Thyroid gland (tissue), 4 donors: Measurements from ENCODE around the gene LAD1. TPM values are rescaled to one million over a fixed set of nuclear protein-coding genes. Genes with fewer than 3 reads are reported as not detected.

Experiments used
- DNase-seq, 2 donors: peaks; one replicate each; pipeline ENCODE4 v3.0.0-alpha.2; 2019
- H3K27ac ChIP-seq, 3 donors: fragments of 200-600 bp; sonication (generic); 1 replicate in 2 of 3; 2 replicates in 1 of 3; pipeline ENCODE4 v1.5.1; 2016 to 2019; ENCODE audit warnings: mild to moderate bottlenecking in 1 of 3, moderate library complexity in 1 of 3
- H3K27me3 ChIP-seq: fragments of 200-600 bp; sonication (generic); one replicate; pipeline ENCODE4 v1.5.1; 2019
- H3K36me3 ChIP-seq, 2 donors: fragments of 200-600 bp; sonication (generic); one replicate each; pipeline ENCODE4 v1.5.1; 2016 to 2019
- H3K4me1 ChIP-seq, 2 donors: fragments of 200-600 bp; sonication (generic); one replicate each; pipeline ENCODE4 v1.5.1; 2017 to 2019
- H3K4me3 ChIP-seq, 3 donors: fragments of 200-600 bp; sonication (generic); replicated peaks in 1 of 3; 1 replicate in 2 of 3; 2 replicates in 1 of 3; pipeline ENCODE4 v1.5.1; 2016; ENCODE audit warnings: mild to moderate bottlenecking in 1 of 3
- H3K9me3 ChIP-seq: fragments of 200-600 bp; sonication (generic); one replicate; pipeline ENCODE4 v1.5.1; 2017
- CTCF ChIP-seq, 6 experiments: fragments of 200-600 bp in 3 of 6; fragments of 450-650 bp in 3 of 6; sonication (generic) in 3 of 6; IDR thresholded peaks; one replicate each; pipeline ENCODE4 v1.5.1; 2016 to 2019; ENCODE audit warnings: antibody characterized with exemption in 6 of 6, mild to moderate bottlenecking in 2 of 6, inconsistent platforms in 1 of 6, moderate library complexity in 1 of 6
- POLR2A ChIP-seq, 2 donors: fragments of 450-650 bp; IDR thresholded peaks; one replicate each; pipeline ENCODE4 v1.6.1; 2017; ENCODE audit warnings: antibody characterized with exemption in 2 of 2, mild to moderate bottlenecking in 2 of 2, moderate library complexity in 1 of 2
- WGBS, 2 donors: methylation state at CpG; one replicate each; pipeline ENCODE4 v1.1.5; 2017; 5-methylcytosine and 5-hydroxymethylcytosine counted together
- intact Hi-C: fragments of 100-400 bp; cut with DNase I; formaldehyde crosslinking; loops from one replicate; pipeline ENCODE4 v1.15.1; 2023
- total RNA-seq, 4 donors: library from RNA; depleted of rRNA; stranded (reverse); fragments of >200 nt; gene quantifications; one replicate each; pipeline ENCODE4 v1.2.3, GENCODE V29; 2016

Gene LAD1
- total RNA-seq, 4 donors from 2014 or later, result 2.9 to 7.4 (median 5.1) TPM

GRCh38 chr1:201356701-201357100 is 42.4 kb downstream of the LAD1 start:
- no peaks in the 10 kb centered on the region for H3K4me1 ChIP-seq
- no peak overlapping the region for H3K27ac ChIP-seq
- H3K27me3 ChIP-seq, result no peaks in the 10 kb centered on the region
- intact Hi-C loops, result no loop called here
- no peak for DNase-seq
- WGBS, 2 donors, result 85 to 89% methylated on average over 11 of the region's 11 CpGs
- no peak overlapping the region for H3K4me3 ChIP-seq
- TF ChIP-seq POLR2A (IDR thresholded peaks at IDR 0.05), result no peak
- no peak for TF ChIP-seq CTCF (IDR thresholded peaks at IDR 0.05)
- no peaks in the 10 kb centered on the region for H3K9me3 ChIP-seq
- no peaks in the 10 kb centered on the region for H3K36me3 ChIP-seq

- TF ChIP-seq POLR2A (IDR thresholded peaks at IDR 0.05), result no peak
- TF ChIP-seq CTCF (IDR thresholded peaks at IDR 0.05), result no peak
- intact Hi-C loops, result no loop called here
- 83 to 87% methylated on average over 5 of the region's 5 CpGs for WGBS, 2 donors
- Histone ChIP-seq H3K36me3 (no peaks in the 10 kb centered on the region), H3K4me1 (no peaks in the 10 kb centered on the region), H3K27ac (no peak overlapping the region), H3K9me3 (no peaks in the 10 kb centered on the region), H3K4me3 (no peak overlapping the region), H3K27me3 (no peaks in the 10 kb centered on the region)
- DNase-seq, result no peak
Measured at GRCh38 chr1:201356236-201356635, 42.9 kb downstream of the LAD1 start.

- Histone ChIP-seq H3K27me3 (no peaks in the 10 kb centered on the region), H3K27ac (no peak overlapping the region), H3K9me3 (no peaks in the 10 kb centered on the region), H3K4me3 (no peak overlapping the region), H3K4me1 (no peaks in the 10 kb centered on the region), H3K36me3 (no peaks in the 10 kb centered on the region)
- intact Hi-C loops, result no loop called here
- DNase-seq, result no peak
- 85 to 97% methylated on average over 7 of the region's 7 CpGs for WGBS, 2 donors
- TF ChIP-seq POLR2A (IDR thresholded peaks at IDR 0.05) (no peak), CTCF (IDR thresholded peaks at IDR 0.05) (no peak)
Measured at GRCh38 chr1:201355471-201355870, 43.7 kb downstream of the LAD1 start.

- intact Hi-C loops, result no loop called here
- TF ChIP-seq POLR2A (IDR thresholded peaks at IDR 0.05) (no peak), CTCF (IDR thresholded peaks at IDR 0.05) (no peak)
- H3K4me1 ChIP-seq, result no peaks in the 10 kb centered on the region
- H3K27me3 ChIP-seq, result no peaks in the 10 kb centered on the region
- H3K27ac ChIP-seq, result no peak overlapping the region
- no peaks in the 10 kb centered on the region for H3K36me3 ChIP-seq
- 54 to 64% methylated on average over 4 of the region's 4 CpGs for WGBS, 2 donors
- no peaks in the 10 kb centered on the region for H3K9me3 ChIP-seq
- no peak overlapping the region for H3K4me3 ChIP-seq
- DNase-seq, result no peak
Measured at GRCh38 chr1:201354901-201355295, 44.2 kb downstream of the LAD1 start.

GRCh38 chr1:201354151-201354900 is 44.8 kb downstream of the LAD1 start:
- Histone ChIP-seq H3K4me1 (no peaks in the 10 kb centered on the region), H3K4me3 (no peak overlapping the region), H3K27me3 (no peaks in the 10 kb centered on the region), H3K9me3 (no peaks in the 10 kb centered on the region), H3K27ac (no peak overlapping the region), H3K36me3 (no peaks in the 10 kb centered on the region)
- intact Hi-C loops, result no loop called here
- TF ChIP-seq CTCF (IDR thresholded peaks at IDR 0.05) (no peak), POLR2A (IDR thresholded peaks at IDR 0.05) (no peak)
- WGBS, 2 donors, result 90 to 96% methylated on average over 7 to 9 of the region's 9 CpGs
- no peak for DNase-seq
